ENCODE data around the gene ELMO1. TPM values are rescaled to one million over a fixed set of nuclear protein-coding genes. Genes with fewer than 3 reads are reported as not detected.

Gene ELMO1
- total and polyA plus RNA-seq, 4 donors, result 6.7 to 51.5 (median 14.8) TPM

- H3K36me3 ChIP-seq (ENCODE audit: control insufficient read depth in 4 of 4, insufficient read depth in 3 of 4, low read depth in 1 of 4, low read length in 3 of 4), result no peaks in the 10 kb centered on the region
- 83% methylated on average over 4 of the region's 4 CpGs for WGBS
- H3K27me3 ChIP-seq (ENCODE audit: control insufficient read depth in 4 of 4, insufficient read depth in 4 of 4, low read length in 3 of 4), result no peaks in the 10 kb centered on the region
- H3K4me3 ChIP-seq (ENCODE audit: low read depth in 1 of 3, low read length in 3 of 3), result no peak overlapping the region
- TF ChIP-seq JUND (IDR thresholded peaks at IDR 0.05) (no peak), RXRA (IDR thresholded peaks at IDR 0.05) (no peak), FOXA2 (IDR thresholded peaks at IDR 0.05) (no peak)
- H3K4me1 ChIP-seq (ENCODE audit: control insufficient read depth in 4 of 4, insufficient read depth in 4 of 4, low read length in 3 of 4), result no peaks in the 10 kb centered on the region
- DNase-seq (ENCODE audit: low spot score), result no peak
- H3K9ac ChIP-seq (ENCODE audit: low read depth in 1 of 2, low read length in 2 of 2), result no peak overlapping the region
- no peaks in the 10 kb centered on the region for H3K9me3 ChIP-seq (ENCODE audit: control insufficient read depth in 4 of 4, low read length in 3 of 4)
- H3K27ac ChIP-seq (ENCODE audit: low read depth in 1 of 2, low read length in 2 of 2), result no peak overlapping the region
Observed at GRCh38 chr7:37056234-37056912, 392.3 kb downstream of the ELMO1 start.

DNA sequence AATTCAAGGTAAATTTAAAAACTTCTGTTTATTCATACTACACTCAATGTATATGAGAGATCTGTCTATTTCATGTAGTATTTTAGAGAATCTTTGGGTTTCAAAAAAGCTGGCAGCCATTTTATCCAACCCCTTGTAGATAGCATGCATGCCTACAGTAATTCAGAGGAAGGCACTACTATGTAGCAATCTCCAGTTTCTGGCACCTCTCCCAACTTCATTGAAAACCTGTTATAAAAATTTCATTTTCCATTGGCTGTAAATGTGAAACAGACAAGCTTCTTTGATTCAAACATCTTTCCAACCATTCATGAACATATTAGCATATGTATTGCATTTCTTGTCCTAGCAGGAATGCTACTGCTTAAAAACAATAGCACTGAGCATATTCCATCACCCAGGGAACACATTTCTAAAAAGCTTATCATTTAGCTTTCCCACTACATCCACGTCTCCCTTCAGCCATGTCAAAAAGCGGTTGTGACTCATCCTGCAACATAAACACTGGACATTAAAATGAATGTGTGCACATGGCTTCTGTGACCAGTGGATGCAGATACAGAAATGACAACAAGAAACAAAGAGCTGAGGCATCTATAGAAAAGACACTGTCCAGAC is 393.9 kb downstream of the ELMO1 start:
- Histone ChIP-seq H3K9me3 (ENCODE audit: control insufficient read depth in 4 of 4, low read length in 3 of 4) (no peaks in the 10 kb centered on the region), H3K27ac (ENCODE audit: low read depth in 1 of 2, low read length in 2 of 2) (no peak overlapping the region)
- 91% methylated on average over 2 of the region's 2 CpGs for WGBS

More for the DNA sequence above, 393.9 kb downstream of the ELMO1 start:
- Histone ChIP-seq H3K36me3 (ENCODE audit: control insufficient read depth in 4 of 4, insufficient read depth in 3 of 4, low read depth in 1 of 4, low read length in 3 of 4) (no peaks in the 10 kb centered on the region), H3K4me1 (ENCODE audit: control insufficient read depth in 4 of 4, insufficient read depth in 4 of 4, low read length in 3 of 4) (peaks cover 0 to 2% (median 0%) of the 10 kb centered on the region in 4 donors), H3K27me3 (ENCODE audit: control insufficient read depth in 4 of 4, insufficient read depth in 4 of 4, low read length in 3 of 4) (no peaks in the 10 kb centered on the region), H3K9ac (ENCODE audit: low read depth in 1 of 2, low read length in 2 of 2) (no peak overlapping the region), H3K4me3 (ENCODE audit: low read depth in 1 of 3, low read length in 3 of 3) (no peak overlapping the region)
- DNase-seq (ENCODE audit: low spot score), result no peak
- TF ChIP-seq TAF1 (conservative IDR thresholded peaks at IDR 0.05) (no peak), RXRA (IDR thresholded peaks at IDR 0.05) (no peak), GABPA (IDR thresholded peaks at IDR 0.05 in 1 of 2, conservative IDR thresholded peaks at IDR 0.05 in 1 of 2) (no peak), FOXA2 (IDR thresholded peaks at IDR 0.05) (no peak), HNF4A (conservative IDR thresholded peaks at IDR 0.05) (no peak), FOXA1 (IDR thresholded peaks at IDR 0.05) (no peak), NR2F2 (IDR thresholded peaks at IDR 0.05) (no peak), REST (IDR thresholded peaks at IDR 0.05) (no peak), YY1 (IDR thresholded peaks at IDR 0.05) (no peak), JUND (IDR thresholded peaks at IDR 0.05) (no peak), ATF3 (IDR thresholded peaks at IDR 0.05) (no peak), HNF4G (IDR thresholded peaks at IDR 0.05) (no peak), RAD21 (IDR thresholded peaks at IDR 0.05) (no peak)
- TF ChIP-seq, protein P1, sequence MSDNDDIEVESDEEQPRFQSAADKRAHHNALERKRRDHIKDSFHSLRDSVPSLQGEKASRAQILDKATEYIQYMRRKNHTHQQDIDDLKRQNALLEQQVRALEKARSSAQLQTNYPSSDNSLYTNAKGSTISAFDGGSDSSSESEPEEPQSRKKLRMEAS (IDR thresholded peaks at IDR 0.05), result no peak
- TF ChIP-seq, protein P2, sequence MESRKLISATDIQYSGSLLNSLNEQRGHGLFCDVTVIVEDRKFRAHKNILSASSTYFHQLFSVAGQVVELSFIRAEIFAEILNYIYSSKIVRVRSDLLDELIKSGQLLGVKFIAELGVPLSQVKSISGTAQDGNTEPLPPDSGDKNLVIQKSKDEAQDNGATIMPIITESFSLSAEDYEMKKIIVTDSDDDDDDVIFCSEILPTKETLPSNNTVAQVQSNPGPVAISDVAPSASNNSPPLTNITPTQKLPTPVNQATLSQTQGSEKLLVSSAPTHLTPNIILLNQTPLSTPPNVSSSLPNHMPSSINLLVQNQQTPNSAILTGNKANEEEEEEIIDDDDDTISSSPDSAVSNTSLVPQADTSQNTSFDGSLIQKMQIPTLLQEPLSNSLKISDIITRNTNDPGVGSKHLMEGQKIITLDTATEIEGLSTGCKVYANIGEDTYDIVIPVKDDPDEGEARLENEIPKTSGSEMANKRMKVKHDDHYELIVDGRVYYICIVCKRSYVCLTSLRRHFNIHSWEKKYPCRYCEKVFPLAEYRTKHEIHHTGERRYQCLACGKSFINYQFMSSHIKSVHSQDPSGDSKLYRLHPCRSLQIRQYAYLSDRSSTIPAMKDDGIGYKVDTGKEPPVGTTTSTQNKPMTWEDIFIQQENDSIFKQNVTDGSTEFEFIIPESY (IDR thresholded peaks at IDR 0.05), result no peak
- TF ChIP-seq, protein P3, sequence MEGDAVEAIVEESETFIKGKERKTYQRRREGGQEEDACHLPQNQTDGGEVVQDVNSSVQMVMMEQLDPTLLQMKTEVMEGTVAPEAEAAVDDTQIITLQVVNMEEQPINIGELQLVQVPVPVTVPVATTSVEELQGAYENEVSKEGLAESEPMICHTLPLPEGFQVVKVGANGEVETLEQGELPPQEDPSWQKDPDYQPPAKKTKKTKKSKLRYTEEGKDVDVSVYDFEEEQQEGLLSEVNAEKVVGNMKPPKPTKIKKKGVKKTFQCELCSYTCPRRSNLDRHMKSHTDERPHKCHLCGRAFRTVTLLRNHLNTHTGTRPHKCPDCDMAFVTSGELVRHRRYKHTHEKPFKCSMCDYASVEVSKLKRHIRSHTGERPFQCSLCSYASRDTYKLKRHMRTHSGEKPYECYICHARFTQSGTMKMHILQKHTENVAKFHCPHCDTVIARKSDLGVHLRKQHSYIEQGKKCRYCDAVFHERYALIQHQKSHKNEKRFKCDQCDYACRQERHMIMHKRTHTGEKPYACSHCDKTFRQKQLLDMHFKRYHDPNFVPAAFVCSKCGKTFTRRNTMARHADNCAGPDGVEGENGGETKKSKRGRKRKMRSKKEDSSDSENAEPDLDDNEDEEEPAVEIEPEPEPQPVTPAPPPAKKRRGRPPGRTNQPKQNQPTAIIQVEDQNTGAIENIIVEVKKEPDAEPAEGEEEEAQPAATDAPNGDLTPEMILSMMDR (IDR thresholded peaks at IDR 0.05; ENCODE audit: low read depth, low read length, missing input control), result no peak

All from liver (tissue), 9 donors.